ENCODE results near the gene TMTC1. TPM values are rescaled to one million over a fixed set of nuclear protein-coding genes. Genes with fewer than 3 reads are reported as not detected.

Gene TMTC1
- total and polyA plus RNA-seq, 2 experiments from 2014 or later: 4.8 to 24.3 TPM

DNA sequence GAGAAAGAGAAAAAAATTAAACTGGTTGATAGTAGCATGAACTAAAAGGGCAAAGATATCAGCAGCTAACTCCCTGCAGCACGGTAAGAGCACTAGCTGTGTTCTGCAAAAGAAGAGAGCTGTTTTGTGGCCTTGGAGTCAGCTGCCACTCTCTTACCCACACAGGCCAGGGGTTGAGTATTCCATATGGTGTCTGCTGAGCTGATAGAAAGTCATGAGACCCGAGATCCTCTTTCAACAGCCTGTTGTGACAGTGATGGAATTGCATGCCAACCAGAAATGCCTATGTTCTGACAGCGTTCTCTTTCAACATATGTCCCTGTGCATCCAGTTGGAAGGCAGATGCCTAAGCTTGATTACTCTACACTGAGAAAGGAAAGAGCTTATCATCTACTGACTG, 39.9 kb downstream of the TMTC1 start (continued):
- TF ChIP-seq, protein P1, sequence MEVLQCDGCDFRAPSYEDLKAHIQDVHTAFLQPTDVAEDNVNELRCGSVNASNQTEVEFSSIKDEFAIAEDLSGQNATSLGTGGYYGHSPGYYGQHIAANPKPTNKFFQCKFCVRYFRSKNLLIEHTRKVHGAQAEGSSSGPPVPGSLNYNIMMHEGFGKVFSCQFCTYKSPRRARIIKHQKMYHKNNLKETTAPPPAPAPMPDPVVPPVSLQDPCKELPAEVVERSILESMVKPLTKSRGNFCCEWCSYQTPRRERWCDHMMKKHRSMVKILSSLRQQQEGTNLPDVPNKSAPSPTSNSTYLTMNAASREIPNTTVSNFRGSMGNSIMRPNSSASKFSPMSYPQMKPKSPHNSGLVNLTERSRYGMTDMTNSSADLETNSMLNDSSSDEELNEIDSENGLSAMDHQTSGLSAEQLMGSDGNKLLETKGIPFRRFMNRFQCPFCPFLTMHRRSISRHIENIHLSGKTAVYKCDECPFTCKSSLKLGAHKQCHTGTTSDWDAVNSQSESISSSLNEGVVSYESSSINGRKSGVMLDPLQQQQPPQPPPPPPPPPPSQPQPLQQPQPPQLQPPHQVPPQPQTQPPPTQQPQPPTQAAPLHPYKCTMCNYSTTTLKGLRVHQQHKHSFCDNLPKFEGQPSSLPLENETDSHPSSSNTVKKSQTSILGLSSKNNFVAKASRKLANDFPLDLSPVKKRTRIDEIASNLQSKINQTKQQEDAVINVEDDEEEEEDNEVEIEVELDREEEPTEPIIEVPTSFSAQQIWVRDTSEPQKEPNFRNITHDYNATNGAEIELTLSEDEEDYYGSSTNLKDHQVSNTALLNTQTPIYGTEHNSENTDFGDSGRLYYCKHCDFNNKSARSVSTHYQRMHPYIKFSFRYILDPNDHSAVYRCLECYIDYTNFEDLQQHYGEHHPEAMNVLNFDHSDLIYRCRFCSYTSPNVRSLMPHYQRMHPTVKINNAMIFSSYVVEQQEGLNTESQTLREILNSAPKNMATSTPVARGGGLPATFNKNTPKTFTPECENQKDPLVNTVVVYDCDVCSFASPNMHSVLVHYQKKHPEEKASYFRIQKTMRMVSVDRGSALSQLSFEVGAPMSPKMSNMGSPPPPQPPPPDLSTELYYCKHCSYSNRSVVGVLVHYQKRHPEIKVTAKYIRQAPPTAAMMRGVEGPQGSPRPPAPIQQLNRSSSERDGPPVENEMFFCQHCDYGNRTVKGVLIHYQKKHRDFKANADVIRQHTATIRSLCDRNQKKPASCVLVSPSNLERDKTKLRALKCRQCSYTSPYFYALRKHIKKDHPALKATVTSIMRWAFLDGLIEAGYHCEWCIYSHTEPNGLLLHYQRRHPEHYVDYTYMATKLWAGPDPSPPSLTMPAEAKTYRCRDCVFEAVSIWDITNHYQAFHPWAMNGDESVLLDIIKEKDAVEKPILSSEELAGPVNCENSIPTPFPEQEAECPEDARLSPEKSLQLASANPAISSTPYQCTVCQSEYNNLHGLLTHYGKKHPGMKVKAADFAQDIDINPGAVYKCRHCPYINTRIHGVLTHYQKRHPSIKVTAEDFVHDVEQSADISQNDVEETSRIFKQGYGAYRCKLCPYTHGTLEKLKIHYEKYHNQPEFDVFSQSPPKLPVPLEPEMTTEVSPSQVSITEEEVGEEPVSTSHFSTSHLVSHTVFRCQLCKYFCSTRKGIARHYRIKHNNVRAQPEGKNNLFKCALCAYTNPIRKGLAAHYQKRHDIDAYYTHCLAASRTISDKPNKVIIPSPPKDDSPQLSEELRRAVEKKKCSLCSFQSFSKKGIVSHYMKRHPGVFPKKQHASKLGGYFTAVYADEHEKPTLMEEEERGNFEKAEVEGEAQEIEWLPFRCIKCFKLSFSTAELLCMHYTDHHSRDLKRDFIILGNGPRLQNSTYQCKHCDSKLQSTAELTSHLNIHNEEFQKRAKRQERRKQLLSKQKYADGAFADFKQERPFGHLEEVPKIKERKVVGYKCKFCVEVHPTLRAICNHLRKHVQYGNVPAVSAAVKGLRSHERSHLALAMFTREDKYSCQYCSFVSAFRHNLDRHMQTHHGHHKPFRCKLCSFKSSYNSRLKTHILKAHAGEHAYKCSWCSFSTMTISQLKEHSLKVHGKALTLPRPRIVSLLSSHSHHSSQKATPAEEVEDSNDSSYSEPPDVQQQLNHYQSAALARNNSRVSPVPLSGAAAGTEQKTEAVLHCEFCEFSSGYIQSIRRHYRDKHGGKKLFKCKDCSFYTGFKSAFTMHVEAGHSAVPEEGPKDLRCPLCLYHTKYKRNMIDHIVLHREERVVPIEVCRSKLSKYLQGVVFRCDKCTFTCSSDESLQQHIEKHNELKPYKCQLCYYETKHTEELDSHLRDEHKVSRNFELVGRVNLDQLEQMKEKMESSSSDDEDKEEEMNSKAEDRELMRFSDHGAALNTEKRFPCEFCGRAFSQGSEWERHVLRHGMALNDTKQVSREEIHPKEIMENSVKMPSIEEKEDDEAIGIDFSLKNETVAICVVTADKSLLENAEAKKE (CRISPR knock-in tag; IDR thresholded peaks at IDR 0.05): no peak
- no peak for TF ChIP-seq EZH2 (IDR thresholded peaks at IDR 0.05; ENCODE audit: low read depth, unreplicated experiment)

DNA sequence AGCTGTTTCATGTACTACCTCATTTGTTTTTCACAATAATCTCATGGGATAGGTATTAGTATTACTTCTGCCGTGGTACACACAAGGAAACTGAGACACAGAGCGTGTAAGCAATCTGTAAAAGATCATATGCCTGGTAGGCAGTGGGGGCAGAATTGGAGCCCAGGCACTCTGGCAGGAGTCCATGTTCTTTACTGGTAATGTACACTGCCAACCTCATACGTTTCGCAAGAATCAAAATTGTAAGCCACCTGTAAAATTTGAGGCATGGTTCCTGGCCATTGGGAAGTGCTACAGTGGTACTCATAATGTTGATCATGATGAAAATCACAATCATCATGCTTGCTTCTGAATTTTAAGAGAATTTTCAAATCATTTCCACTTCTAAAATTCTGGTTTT, 40.7 kb downstream of the TMTC1 start:
- H3K27me3 Mint-ChIP-seq (ENCODE audit: insufficient read depth, low read depth, poor library complexity): no peaks in the 10 kb centered on the region
- H3K4me3 Mint-ChIP-seq: no peak overlapping the region
- ATAC-seq (no peak), DNase-seq (ENCODE audit: low spot score) (no peak)
- no peak overlapping the region for H3K27ac ChIP-seq (ENCODE audit: low read depth)
- no peaks in the 10 kb centered on the region for H3K9me2 ChIP-seq (ENCODE audit: insufficient read depth)
- H3K9me3 Mint-ChIP-seq: no peaks in the 10 kb centered on the region
- H2AFZ ChIP-seq: no peak overlapping the region
- peaks cover 21% of the 10 kb centered on the region for H3K4me1 Mint-ChIP-seq
- H3K4me2 ChIP-seq: no peak overlapping the region
- no peak overlapping the region; the same call in 1 of the 2 replicates for H3K27ac Mint-ChIP-seq
- no peaks in the 10 kb centered on the region for H3K36me3 ChIP-seq (ENCODE audit: insufficient read depth)
- H4K20me1 ChIP-seq (replicated peaks; ENCODE audit: insufficient read depth): no peaks in the 10 kb centered on the region; the same call in 1 of the 2 replicates
- peaks cover 12% of the 10 kb centered on the region for H3K4me1 ChIP-seq (ENCODE audit: insufficient read depth)
- no peaks in the 10 kb centered on the region for H3K27me3 ChIP-seq (ENCODE audit: insufficient read depth)
- H3K79me2 ChIP-seq (replicated peaks; ENCODE audit: insufficient read depth): no peaks in the 10 kb centered on the region
- H3F3A ChIP-seq (replicated peaks; ENCODE audit: low read depth): no peaks in the 10 kb centered on the region
- no peak overlapping the region for H3K4me3 ChIP-seq
- H3K36me3 Mint-ChIP-seq (ENCODE audit: low read depth): peaks cover 21% of the 10 kb centered on the region
- TF ChIP-seq EZH2 (IDR thresholded peaks at IDR 0.05; ENCODE audit: low read depth, unreplicated experiment) (no peak), STAT1 (IDR thresholded peaks at IDR 0.05; ENCODE audit: unreplicated experiment) (no peak), EZH2phosphoT487 (IDR thresholded peaks at IDR 0.05; ENCODE audit: unreplicated experiment) (no peak)
- TF ChIP-seq, protein P2, sequence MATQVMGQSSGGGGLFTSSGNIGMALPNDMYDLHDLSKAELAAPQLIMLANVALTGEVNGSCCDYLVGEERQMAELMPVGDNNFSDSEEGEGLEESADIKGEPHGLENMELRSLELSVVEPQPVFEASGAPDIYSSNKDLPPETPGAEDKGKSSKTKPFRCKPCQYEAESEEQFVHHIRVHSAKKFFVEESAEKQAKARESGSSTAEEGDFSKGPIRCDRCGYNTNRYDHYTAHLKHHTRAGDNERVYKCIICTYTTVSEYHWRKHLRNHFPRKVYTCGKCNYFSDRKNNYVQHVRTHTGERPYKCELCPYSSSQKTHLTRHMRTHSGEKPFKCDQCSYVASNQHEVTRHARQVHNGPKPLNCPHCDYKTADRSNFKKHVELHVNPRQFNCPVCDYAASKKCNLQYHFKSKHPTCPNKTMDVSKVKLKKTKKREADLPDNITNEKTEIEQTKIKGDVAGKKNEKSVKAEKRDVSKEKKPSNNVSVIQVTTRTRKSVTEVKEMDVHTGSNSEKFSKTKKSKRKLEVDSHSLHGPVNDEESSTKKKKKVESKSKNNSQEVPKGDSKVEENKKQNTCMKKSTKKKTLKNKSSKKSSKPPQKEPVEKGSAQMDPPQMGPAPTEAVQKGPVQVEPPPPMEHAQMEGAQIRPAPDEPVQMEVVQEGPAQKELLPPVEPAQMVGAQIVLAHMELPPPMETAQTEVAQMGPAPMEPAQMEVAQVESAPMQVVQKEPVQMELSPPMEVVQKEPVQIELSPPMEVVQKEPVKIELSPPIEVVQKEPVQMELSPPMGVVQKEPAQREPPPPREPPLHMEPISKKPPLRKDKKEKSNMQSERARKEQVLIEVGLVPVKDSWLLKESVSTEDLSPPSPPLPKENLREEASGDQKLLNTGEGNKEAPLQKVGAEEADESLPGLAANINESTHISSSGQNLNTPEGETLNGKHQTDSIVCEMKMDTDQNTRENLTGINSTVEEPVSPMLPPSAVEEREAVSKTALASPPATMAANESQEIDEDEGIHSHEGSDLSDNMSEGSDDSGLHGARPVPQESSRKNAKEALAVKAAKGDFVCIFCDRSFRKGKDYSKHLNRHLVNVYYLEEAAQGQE (IDR thresholded peaks at IDR 0.05; ENCODE audit: unreplicated experiment): no peak
- TF ChIP-seq, protein P3, sequence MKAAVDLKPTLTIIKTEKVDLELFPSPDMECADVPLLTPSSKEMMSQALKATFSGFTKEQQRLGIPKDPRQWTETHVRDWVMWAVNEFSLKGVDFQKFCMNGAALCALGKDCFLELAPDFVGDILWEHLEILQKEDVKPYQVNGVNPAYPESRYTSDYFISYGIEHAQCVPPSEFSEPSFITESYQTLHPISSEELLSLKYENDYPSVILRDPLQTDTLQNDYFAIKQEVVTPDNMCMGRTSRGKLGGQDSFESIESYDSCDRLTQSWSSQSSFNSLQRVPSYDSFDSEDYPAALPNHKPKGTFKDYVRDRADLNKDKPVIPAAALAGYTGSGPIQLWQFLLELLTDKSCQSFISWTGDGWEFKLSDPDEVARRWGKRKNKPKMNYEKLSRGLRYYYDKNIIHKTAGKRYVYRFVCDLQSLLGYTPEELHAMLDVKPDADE (IDR thresholded peaks at IDR 0.05): no peak
